Fibroblast of lung (primary cell): ENCODE measurements around the gene NDUFB5.

ENCODE experiments used
- CTCF ChIP-seq, 2 donors: IDR thresholded peaks in 1 of 2; conservative IDR thresholded peaks in 1 of 2; 1 replicate in 1 of 2; 2 replicates in 1 of 2; pipeline ENCODE4 v1.5.1; 2011 to 2012; ENCODE audit warnings: low read length in 2 of 2, control low read depth in 1 of 2, inconsistent platforms in 1 of 2, low read depth in 1 of 2, mild to moderate bottlenecking in 1 of 2
- EZH2 ChIP-seq: IDR thresholded peaks from 2 replicates; pipeline ENCODE4 v1.5.1; 2012; ENCODE audit warnings: low read length, control low read depth, mild to moderate bottlenecking; ENCODE audit errors: missing control alignments

- TF ChIP-seq CTCF (conservative IDR thresholded peaks at IDR 0.05 in 1 of 2, IDR thresholded peaks at IDR 0.05 in 1 of 2; ENCODE audit: low read depth in 1 of 2, low read length in 2 of 2) = no peak
- no peak for TF ChIP-seq EZH2
Measured at GRCh38 chr3:179642871-179643270, 38.3 kb downstream of the NDUFB5 start.
